ENCODE results near the gene FBXW7.

The FBXW7 gene

GRCh38 chr4:152464030-152464823, 71.7 kb downstream of the FBXW7 start:
- TF ChIP-seq SIN3A (IDR thresholded peaks at IDR 0.05; ENCODE audit: borderline replicate concordance, insufficient read depth, low read length) (no peak), TAF1 (IDR thresholded peaks at IDR 0.05; ENCODE audit: borderline replicate concordance, insufficient read depth, low read length) (no peak), REST (IDR thresholded peaks at IDR 0.05; ENCODE audit: insufficient read depth in 1 of 2, low read depth in 2 of 2, low read length in 2 of 2) (no peak), POLR2AphosphoS5 (IDR thresholded peaks at IDR 0.05; ENCODE audit: low read depth, low read length) (no peak), FOXP2 (optimal IDR thresholded peaks at IDR 0.05; ENCODE audit: borderline replicate concordance, extremely low read depth, extremely low read length, insufficient read depth) (no peak)

- TF ChIP-seq SIN3A (IDR thresholded peaks at IDR 0.05; ENCODE audit: borderline replicate concordance, insufficient read depth, low read length) (no peak), POLR2AphosphoS5 (IDR thresholded peaks at IDR 0.05; ENCODE audit: low read depth, low read length) (no peak), TAF1 (IDR thresholded peaks at IDR 0.05; ENCODE audit: borderline replicate concordance, insufficient read depth, low read length) (no peak), REST (IDR thresholded peaks at IDR 0.05; ENCODE audit: insufficient read depth in 1 of 2, low read depth in 2 of 2, low read length in 2 of 2) (no peak), FOXP2 (optimal IDR thresholded peaks at IDR 0.05; ENCODE audit: borderline replicate concordance, extremely low read depth, extremely low read length, insufficient read depth) (no peak)
These were observed 72.3 kb downstream of the FBXW7 start for GRCh38 chr4:152463562-152463961.

DNA sequence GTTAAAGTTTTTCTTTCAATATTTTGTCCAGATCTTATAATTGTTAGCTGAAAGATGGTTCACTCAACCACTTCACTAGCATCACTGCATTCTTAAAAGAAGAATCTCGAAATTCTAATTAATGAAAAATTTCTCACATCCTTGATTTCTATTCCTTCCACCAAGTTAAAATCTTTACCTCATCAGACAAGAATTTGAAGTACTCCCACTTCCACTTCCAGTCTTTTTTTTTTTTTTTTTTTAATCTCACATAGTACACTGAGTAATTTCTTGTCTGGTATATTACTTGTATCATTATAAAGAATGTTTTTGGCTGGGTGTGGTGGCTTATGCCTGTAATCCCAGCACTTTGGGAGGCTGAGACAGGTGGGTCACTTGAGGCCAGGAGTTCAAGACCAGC, 73.2 kb downstream of the FBXW7 start:
- TF ChIP-seq POLR2AphosphoS5 (IDR thresholded peaks at IDR 0.05; ENCODE audit: low read depth, low read length): no peak
- TF ChIP-seq TAF1 (IDR thresholded peaks at IDR 0.05; ENCODE audit: borderline replicate concordance, insufficient read depth, low read length): no peak
- no peak for TF ChIP-seq FOXP2 (optimal IDR thresholded peaks at IDR 0.05; ENCODE audit: borderline replicate concordance, extremely low read depth, extremely low read length, insufficient read depth)

- TF ChIP-seq POLR2AphosphoS5 (IDR thresholded peaks at IDR 0.05; ENCODE audit: low read depth, low read length) (no peak), REST (IDR thresholded peaks at IDR 0.05; ENCODE audit: insufficient read depth in 1 of 2, low read depth in 2 of 2, low read length in 2 of 2) (no peak), TAF1 (IDR thresholded peaks at IDR 0.05; ENCODE audit: borderline replicate concordance, insufficient read depth, low read length) (no peak), SIN3A (IDR thresholded peaks at IDR 0.05; ENCODE audit: borderline replicate concordance, insufficient read depth, low read length) (no peak), FOXP2 (optimal IDR thresholded peaks at IDR 0.05; ENCODE audit: borderline replicate concordance, extremely low read depth, extremely low read length, insufficient read depth) (no peak)
These were observed 73.8 kb downstream of the FBXW7 start for GRCh38 chr4:152462047-152462446.

- no peak for TF ChIP-seq SIN3A (IDR thresholded peaks at IDR 0.05; ENCODE audit: borderline replicate concordance, insufficient read depth, low read length)
- TF ChIP-seq POLR2AphosphoS5 (IDR thresholded peaks at IDR 0.05; ENCODE audit: low read depth, low read length): no peak
- no peak for TF ChIP-seq FOXP2 (optimal IDR thresholded peaks at IDR 0.05; ENCODE audit: borderline replicate concordance, extremely low read depth, extremely low read length, insufficient read depth)
These were observed 75.4 kb downstream of the FBXW7 start for GRCh38 chr4:152460488-152460887.

DNA sequence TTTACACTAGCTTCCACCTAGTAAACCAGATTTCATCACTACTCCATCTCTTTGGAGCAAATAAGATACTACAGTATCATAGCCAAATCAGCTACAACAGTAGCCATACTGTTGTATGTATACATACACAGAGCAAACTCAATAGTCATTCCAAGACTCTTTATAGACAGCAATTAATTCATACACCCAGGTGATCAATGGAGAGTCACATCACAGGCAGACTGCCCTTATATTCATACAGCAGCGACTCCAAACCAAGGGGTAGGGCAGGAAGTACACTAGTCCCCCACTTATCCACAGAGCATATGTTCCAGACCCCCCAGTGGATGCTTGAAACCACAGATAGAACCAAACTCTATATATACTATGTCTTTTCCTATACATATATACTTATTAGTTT, 76.6 kb downstream of the FBXW7 start:
- TF ChIP-seq FOXP2 (optimal IDR thresholded peaks at IDR 0.05; ENCODE audit: borderline replicate concordance, extremely low read depth, extremely low read length, insufficient read depth): no peak
- no peak for TF ChIP-seq SIN3A (IDR thresholded peaks at IDR 0.05; ENCODE audit: borderline replicate concordance, insufficient read depth, low read length)
- no peak for TF ChIP-seq REST (IDR thresholded peaks at IDR 0.05; ENCODE audit: insufficient read depth in 1 of 2, low read depth in 2 of 2, low read length in 2 of 2)
- TF ChIP-seq TAF1 (IDR thresholded peaks at IDR 0.05; ENCODE audit: borderline replicate concordance, insufficient read depth, low read length): no peak
- TF ChIP-seq POLR2AphosphoS5 (IDR thresholded peaks at IDR 0.05; ENCODE audit: low read depth, low read length): no peak

Measured in PFSK-1 (cell line).